ENCODE results near the gene TNIK.

The TNIK gene

DNA sequence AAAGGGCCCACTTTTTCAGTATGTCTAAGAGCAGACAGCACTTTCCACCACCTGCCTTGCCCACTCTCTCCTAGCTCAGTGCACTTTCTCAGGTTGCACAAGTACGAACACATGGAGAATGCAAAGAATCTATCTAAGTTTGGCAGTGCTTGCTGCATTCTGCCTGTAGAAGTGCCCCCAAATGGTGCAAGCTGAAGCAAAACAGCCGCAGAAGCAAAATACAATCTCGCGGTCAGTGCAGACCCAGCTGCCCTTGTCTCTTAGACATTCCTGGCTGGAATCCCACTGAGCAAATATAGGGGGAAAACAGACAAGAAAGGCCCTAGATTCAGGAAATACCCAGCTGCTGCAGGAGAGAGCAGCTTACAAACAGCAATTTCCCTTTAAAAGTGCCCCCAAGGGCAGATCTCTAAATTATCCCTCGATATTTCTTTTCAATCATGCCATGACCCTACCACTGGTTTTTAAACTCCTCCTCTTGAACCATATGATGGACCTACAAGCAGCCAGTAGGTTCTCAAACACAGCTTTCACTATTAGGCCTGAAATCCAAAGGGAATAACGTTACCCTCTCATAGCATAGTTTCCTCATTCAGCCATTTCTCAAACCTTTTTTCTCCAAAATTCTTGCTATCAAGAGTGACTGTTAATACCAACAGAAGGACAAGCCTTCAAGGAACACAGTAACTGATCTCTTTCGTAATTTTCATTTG lies 67.0 kb downstream of the TNIK start:
- no peak for TF ChIP-seq FOXP2 (optimal IDR thresholded peaks at IDR 0.05; ENCODE audit: borderline replicate concordance, extremely low read depth, extremely low read length, insufficient read depth)
- TF ChIP-seq POLR2AphosphoS5 (IDR thresholded peaks at IDR 0.05; ENCODE audit: low read depth, low read length) = no peak
- TF ChIP-seq, protein P1, sequence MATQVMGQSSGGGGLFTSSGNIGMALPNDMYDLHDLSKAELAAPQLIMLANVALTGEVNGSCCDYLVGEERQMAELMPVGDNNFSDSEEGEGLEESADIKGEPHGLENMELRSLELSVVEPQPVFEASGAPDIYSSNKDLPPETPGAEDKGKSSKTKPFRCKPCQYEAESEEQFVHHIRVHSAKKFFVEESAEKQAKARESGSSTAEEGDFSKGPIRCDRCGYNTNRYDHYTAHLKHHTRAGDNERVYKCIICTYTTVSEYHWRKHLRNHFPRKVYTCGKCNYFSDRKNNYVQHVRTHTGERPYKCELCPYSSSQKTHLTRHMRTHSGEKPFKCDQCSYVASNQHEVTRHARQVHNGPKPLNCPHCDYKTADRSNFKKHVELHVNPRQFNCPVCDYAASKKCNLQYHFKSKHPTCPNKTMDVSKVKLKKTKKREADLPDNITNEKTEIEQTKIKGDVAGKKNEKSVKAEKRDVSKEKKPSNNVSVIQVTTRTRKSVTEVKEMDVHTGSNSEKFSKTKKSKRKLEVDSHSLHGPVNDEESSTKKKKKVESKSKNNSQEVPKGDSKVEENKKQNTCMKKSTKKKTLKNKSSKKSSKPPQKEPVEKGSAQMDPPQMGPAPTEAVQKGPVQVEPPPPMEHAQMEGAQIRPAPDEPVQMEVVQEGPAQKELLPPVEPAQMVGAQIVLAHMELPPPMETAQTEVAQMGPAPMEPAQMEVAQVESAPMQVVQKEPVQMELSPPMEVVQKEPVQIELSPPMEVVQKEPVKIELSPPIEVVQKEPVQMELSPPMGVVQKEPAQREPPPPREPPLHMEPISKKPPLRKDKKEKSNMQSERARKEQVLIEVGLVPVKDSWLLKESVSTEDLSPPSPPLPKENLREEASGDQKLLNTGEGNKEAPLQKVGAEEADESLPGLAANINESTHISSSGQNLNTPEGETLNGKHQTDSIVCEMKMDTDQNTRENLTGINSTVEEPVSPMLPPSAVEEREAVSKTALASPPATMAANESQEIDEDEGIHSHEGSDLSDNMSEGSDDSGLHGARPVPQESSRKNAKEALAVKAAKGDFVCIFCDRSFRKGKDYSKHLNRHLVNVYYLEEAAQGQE (IDR thresholded peaks at IDR 0.05; ENCODE audit: insufficient read depth in 1 of 2, low read depth in 2 of 2, low read length in 2 of 2) = no peak
- TF ChIP-seq SIN3A (IDR thresholded peaks at IDR 0.05; ENCODE audit: borderline replicate concordance, insufficient read depth, low read length) = no peak
- TF ChIP-seq TAF1 (IDR thresholded peaks at IDR 0.05; ENCODE audit: borderline replicate concordance, insufficient read depth, low read length) = no peak

DNA sequence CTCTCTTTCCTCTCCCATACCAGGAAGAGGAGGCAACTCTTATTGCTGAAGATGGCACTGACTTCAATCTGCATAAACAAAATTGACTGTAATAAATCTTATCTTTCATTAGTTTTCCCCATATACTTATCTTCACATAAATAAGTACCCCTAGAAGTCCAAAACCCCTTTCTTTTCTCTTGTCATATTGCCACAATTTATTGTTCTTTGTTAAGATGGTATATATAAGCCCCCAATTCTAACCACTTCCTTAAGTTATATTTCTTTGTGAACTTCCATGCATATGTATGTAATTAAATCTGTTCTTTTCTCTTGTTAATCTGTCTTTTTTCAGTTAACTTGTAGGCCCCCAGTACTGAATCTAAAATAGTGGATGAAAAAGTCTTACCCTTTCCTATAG lies 68.8 kb downstream of the TNIK start:
- no peak for TF ChIP-seq POLR2AphosphoS5 (IDR thresholded peaks at IDR 0.05; ENCODE audit: low read depth, low read length)
- no peak for TF ChIP-seq TAF1 (IDR thresholded peaks at IDR 0.05; ENCODE audit: borderline replicate concordance, insufficient read depth, low read length)
- TF ChIP-seq SIN3A (IDR thresholded peaks at IDR 0.05; ENCODE audit: borderline replicate concordance, insufficient read depth, low read length) = no peak
- TF ChIP-seq, protein P1 (IDR thresholded peaks at IDR 0.05; ENCODE audit: insufficient read depth in 1 of 2, low read depth in 2 of 2, low read length in 2 of 2) = no peak
- TF ChIP-seq FOXP2 (optimal IDR thresholded peaks at IDR 0.05; ENCODE audit: borderline replicate concordance, extremely low read depth, extremely low read length, insufficient read depth) = no peak

DNA sequence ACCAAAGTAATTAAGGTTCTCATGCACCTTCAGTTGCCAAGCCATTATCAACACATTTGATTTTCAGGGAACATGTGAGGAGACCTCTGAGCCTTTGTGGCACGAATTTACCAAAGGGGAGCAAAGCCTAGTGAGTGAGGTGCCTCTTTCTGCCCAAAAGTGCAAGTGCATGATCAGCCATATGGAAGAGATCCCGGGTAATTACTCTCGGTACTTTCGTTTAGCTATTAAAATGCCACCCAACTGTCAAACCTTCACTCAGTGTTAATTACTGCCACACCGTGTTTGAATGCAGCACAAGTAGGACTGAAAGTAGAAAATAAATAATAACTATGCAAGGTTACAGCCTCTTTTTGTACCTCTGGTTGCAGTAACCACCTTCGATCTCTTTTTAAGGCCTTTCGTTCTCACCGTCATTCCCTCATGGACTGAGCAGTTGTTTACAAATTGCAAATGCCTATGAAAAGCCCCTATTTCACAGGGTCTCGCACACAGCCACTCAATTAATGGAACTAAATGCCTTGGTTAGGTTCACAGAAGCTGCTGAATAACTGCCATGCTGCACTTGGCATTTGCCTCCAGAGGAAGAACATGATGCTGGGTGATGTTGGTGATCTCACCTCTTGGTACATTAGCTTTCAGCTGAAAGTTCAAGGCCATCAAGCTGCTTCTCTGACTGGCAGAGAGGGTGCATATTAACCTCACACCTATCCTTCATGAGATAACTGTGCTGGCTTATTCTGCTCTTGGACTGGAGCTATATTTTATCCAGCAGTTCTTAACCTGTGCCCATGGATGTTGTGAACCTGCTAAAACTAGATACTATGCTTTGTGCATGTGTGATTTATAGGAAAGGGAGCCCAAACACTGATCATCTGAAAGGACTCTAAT lies 69.9 kb downstream of the TNIK start:
- no peak for TF ChIP-seq POLR2AphosphoS5 (IDR thresholded peaks at IDR 0.05; ENCODE audit: low read depth, low read length)
- no peak for TF ChIP-seq SIN3A (IDR thresholded peaks at IDR 0.05; ENCODE audit: borderline replicate concordance, insufficient read depth, low read length)
- TF ChIP-seq, protein P1 (IDR thresholded peaks at IDR 0.05; ENCODE audit: insufficient read depth in 1 of 2, low read depth in 2 of 2, low read length in 2 of 2) = no peak
- no peak for TF ChIP-seq TAF1 (IDR thresholded peaks at IDR 0.05; ENCODE audit: borderline replicate concordance, insufficient read depth, low read length)
- no peak for TF ChIP-seq FOXP2 (optimal IDR thresholded peaks at IDR 0.05; ENCODE audit: borderline replicate concordance, extremely low read depth, extremely low read length, insufficient read depth)

DNA sequence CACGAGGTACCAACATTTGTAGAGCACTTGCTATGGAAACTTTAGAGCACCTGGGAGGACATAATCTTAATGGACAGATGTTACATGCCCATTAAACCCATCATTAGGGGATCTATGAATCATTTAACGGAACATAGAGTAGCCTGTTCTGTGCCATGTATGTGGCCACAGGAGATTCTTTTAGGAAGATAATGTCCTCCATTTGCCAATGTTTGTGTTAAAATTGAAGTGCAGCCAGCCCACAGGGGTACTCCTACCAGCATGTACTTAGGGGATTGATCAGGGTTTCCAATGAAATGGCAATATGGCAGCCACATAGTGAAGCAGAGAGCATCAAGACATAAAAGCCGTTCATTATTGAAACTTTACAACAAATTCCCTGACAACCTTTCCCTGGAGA lies 70.7 kb downstream of the TNIK start:
- TF ChIP-seq TAF1 (IDR thresholded peaks at IDR 0.05; ENCODE audit: borderline replicate concordance, insufficient read depth, low read length) (no peak), SIN3A (IDR thresholded peaks at IDR 0.05; ENCODE audit: borderline replicate concordance, insufficient read depth, low read length) (no peak)

DNA sequence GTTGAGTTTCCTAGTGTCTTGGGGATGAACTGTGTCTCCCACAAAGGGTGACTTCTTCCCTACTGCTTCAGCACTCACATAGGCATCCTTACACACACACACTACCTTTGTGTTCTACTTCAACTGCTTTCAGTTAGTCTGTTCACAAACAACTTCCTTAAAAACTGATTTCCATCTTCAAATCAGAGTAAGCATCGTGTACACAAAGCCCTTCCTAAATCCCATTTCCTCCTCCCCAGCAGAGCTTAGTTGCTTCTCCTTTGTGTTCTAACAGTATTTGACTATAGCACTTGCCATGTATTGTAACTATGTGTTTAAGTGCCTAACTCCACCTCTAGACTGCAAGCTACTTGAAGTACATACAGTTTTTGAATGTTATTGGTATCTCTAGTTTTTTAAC lies 71.7 kb downstream of the TNIK start:
- TF ChIP-seq POLR2AphosphoS5 (IDR thresholded peaks at IDR 0.05; ENCODE audit: low read depth, low read length) (no peak), TAF1 (IDR thresholded peaks at IDR 0.05; ENCODE audit: borderline replicate concordance, insufficient read depth, low read length) (no peak), FOXP2 (optimal IDR thresholded peaks at IDR 0.05; ENCODE audit: borderline replicate concordance, extremely low read depth, extremely low read length, insufficient read depth) (no peak), SIN3A (IDR thresholded peaks at IDR 0.05; ENCODE audit: borderline replicate concordance, insufficient read depth, low read length) (no peak)
- TF ChIP-seq, protein P1 (IDR thresholded peaks at IDR 0.05; ENCODE audit: insufficient read depth in 1 of 2, low read depth in 2 of 2, low read length in 2 of 2) = no peak

All from PFSK-1 (cell line).